Gastrocnemius medialis (tissue), 4 donors: ENCODE measurements around the gene TMC3.

Experiments
- CTCF ChIP-seq, 5 experiments: fragments of 450-650 bp in 3 of 5; fragments of 200-600 bp in 2 of 5; sonication (generic) in 2 of 5; IDR thresholded peaks in 4 of 5; conservative IDR thresholded peaks in 1 of 5; 1 replicate in 4 of 5; 2 replicates in 1 of 5; pipeline ENCODE4 v1.5.1; 2016 to 2019; ENCODE audit warnings: antibody characterized with exemption in 5 of 5, mild to moderate bottlenecking in 3 of 5, moderate library complexity in 3 of 5
- POLR2A ChIP-seq, 2 donors: fragments of 450-650 bp; IDR thresholded peaks; one replicate each; pipeline ENCODE4 v1.6.1; 2017; ENCODE audit warnings: antibody characterized with exemption in 2 of 2, mild to moderate bottlenecking in 2 of 2, moderate library complexity in 2 of 2

- no peak for TF ChIP-seq POLR2A (IDR thresholded peaks at IDR 0.05)
- TF ChIP-seq CTCF (IDR thresholded peaks at IDR 0.05 in 4 of 5, conservative IDR thresholded peaks at IDR 0.05 in 1 of 5) = no peak
Measured at GRCh38 chr15:81332326-81332725, 41.7 kb downstream of the TMC3 start.
